KMS-11 (cell line): ENCODE data around the gene SPATS2.

Experiments
- H2AFZ ChIP-seq: fragments of 200-600 bp; sonication (generic); 2 replicates; pipeline ENCODE4 v1.6.1; 2016; ENCODE audit warnings: antibody characterized with exemption, mixed run types, low read depth
- H3K27ac ChIP-seq: fragments of 200-600 bp; sonication (generic); 2 replicates; pipeline ENCODE4 v1.6.1; 2016; ENCODE audit warnings: mild to moderate bottlenecking, mixed run types
- H3K27me3 ChIP-seq: fragments of 200-600 bp; sonication (generic); 2 replicates; pipeline ENCODE4 v1.6.1; 2017; ENCODE audit warnings: mild to moderate bottlenecking, low read depth, mixed run types, moderate library complexity; ENCODE audit not compliant: insufficient read depth
- H3K36me3 ChIP-seq: fragments of 200-600 bp; sonication (generic); 2 replicates; pipeline ENCODE4 v1.6.1; 2017; ENCODE audit warnings: mild to moderate bottlenecking, mixed run types; ENCODE audit not compliant: insufficient read depth
- H3K4me1 ChIP-seq: fragments of 200-600 bp; sonication (generic); 2 replicates; pipeline ENCODE4 v1.6.1; 2016; ENCODE audit warnings: mild to moderate bottlenecking, low read depth, mixed run types; ENCODE audit not compliant: poor library complexity, severe bottlenecking
- H3K4me2 ChIP-seq: fragments of 200-600 bp; sonication (generic); 2 replicates; pipeline ENCODE4 v1.7.0; 2016; ENCODE audit warnings: mild to moderate bottlenecking, mixed run types
- H3K4me3 ChIP-seq: fragments of 200-600 bp; sonication (generic); IDR thresholded peaks from 2 replicates; pipeline ENCODE4 v1.6.1; 2017; ENCODE audit warnings: low read depth, low read length, mixed read lengths; ENCODE audit not compliant: insufficient read depth
- H3K79me2 ChIP-seq: fragments of 200-600 bp; sonication (generic); 2 replicates; pipeline ENCODE4 v1.6.1; 2016; ENCODE audit warnings: low read depth, mixed run types; ENCODE audit not compliant: insufficient read depth
- H3K9ac ChIP-seq: fragments of 200-600 bp; sonication (generic); 2 replicates; pipeline ENCODE4 v1.6.1; 2016; ENCODE audit warnings: mild to moderate bottlenecking, mixed run types
- H4K20me1 ChIP-seq: fragments of 200-600 bp; sonication (generic); 2 replicates; pipeline ENCODE4 v1.6.1; 2016; ENCODE audit warnings: mild to moderate bottlenecking, mixed run types; ENCODE audit not compliant: insufficient read depth
- TF ChIP-seq, protein P1 (sequence below): fragments of 200-600 bp; sonication (generic); conservative IDR thresholded peaks from 2 replicates; pipeline ENCODE4 v1.6.1; 2017; ENCODE audit warnings: low read depth, mild to moderate bottlenecking, antibody characterized with exemption, low read length, moderate library complexity, mixed read lengths

Gene SPATS2

GRCh38 chr12:49563951-49564685, 196.9 kb downstream of the SPATS2 start:
- Histone ChIP-seq H3K4me1 (peaks cover 14% of the 10 kb centered on the region), H3K4me3 (no peak overlapping the region), H2AFZ (no peak overlapping the region), H3K9ac (no peak overlapping the region), H3K27ac (no peak overlapping the region), H4K20me1 (no peaks in the 10 kb centered on the region), H3K79me2 (peaks cover 27% of the 10 kb centered on the region), H3K27me3 (no peaks in the 10 kb centered on the region), H3K4me2 (no peak overlapping the region), H3K36me3 (no peaks in the 10 kb centered on the region)
- TF ChIP-seq, protein P1, sequence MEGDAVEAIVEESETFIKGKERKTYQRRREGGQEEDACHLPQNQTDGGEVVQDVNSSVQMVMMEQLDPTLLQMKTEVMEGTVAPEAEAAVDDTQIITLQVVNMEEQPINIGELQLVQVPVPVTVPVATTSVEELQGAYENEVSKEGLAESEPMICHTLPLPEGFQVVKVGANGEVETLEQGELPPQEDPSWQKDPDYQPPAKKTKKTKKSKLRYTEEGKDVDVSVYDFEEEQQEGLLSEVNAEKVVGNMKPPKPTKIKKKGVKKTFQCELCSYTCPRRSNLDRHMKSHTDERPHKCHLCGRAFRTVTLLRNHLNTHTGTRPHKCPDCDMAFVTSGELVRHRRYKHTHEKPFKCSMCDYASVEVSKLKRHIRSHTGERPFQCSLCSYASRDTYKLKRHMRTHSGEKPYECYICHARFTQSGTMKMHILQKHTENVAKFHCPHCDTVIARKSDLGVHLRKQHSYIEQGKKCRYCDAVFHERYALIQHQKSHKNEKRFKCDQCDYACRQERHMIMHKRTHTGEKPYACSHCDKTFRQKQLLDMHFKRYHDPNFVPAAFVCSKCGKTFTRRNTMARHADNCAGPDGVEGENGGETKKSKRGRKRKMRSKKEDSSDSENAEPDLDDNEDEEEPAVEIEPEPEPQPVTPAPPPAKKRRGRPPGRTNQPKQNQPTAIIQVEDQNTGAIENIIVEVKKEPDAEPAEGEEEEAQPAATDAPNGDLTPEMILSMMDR, result no peak

DNA sequence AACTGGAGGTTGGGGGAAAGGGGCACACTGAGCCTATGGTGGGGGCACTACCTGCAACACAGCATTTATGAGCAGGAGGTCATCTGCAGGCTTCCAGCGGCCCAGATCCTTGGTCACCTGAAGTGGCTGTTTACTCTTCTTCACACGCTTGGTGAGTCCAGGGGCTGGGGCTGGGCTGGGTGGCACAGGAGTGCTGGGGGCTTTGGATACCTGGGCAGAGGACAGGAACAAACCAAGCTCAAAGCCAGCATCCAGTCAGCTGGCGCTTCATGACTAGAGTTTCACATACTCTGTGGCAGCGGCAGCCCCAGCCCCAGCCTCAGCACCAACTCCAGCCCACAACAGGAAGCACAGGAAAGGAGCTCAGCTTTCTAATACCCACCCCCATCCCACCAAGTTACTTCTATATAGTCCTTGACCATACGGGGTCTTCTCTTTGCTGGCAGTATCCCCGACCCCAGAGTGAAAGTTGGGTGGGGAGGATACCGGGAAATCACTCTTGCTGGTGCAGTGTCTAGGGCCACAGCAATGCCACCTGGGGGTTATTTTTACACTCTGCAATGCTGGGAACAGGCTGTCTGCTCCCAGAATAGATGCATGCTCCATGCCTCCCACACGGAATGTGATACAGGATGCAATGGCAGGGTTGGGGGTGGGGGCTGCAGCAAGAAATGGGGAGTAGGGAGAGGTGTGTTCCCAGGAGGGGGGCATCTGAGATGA, 197.6 kb downstream of the SPATS2 start:
- H3K9ac ChIP-seq, result no peak overlapping the region
- no peaks in the 10 kb centered on the region for H3K27me3 ChIP-seq
- H3K36me3 ChIP-seq, result no peaks in the 10 kb centered on the region

DNA sequence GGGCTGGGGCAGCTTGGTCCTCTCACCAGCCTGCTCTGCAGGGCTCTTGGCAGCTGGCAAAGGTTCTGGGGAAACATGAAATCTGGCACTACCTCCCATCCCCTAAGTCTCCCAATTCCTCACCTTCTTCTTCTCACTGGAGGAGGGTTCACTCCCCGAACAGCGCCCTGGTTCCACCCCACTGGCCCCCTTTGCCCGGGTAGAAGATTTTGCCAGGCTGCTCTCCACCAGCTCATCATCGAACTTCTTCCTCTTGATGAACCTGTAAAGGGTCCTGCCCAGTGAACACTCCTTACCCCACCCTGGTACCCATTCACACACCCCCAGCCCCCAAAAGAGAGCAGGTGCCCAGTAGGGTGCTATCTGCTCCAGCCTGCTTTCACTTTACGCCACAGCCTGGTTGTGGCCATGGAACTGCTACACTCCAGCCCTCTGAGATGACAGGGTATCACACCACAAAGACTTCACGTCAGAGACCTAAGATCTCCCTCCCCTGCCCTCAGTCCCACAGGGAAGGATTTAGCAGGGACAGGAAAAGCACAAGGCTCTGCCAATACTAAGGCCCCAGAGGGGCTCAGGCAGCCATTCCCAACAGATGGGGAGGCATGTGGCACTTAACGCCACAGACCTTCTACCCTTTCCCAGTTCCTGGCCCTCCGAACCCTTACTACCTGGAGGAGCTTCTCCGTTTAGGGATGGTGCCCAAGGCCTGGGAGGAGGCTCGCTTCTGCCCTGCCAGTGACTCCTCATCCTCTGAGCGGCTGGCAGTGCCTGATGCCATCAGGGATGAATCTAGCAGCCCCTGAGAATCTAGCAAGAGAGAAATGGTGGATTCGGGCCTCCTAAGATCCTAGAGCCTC, 198.4 kb downstream of the SPATS2 start:
- Histone ChIP-seq H3K9ac (no peak overlapping the region), H3K79me2 (peaks cover 37% of the 10 kb centered on the region), H3K4me3 (no peak overlapping the region), H4K20me1 (no peaks in the 10 kb centered on the region), H3K4me1 (peaks cover 23% of the 10 kb centered on the region), H2AFZ (no peak overlapping the region), H3K27ac (no peak overlapping the region), H3K27me3 (no peaks in the 10 kb centered on the region), H3K4me2 (no peak overlapping the region), H3K36me3 (no peaks in the 10 kb centered on the region)
- TF ChIP-seq, protein P1, result no peak

More for the DNA sequence above, 197.6 kb downstream of the SPATS2 start:
- H3K4me3 ChIP-seq, result no peak overlapping the region
- TF ChIP-seq, protein P1, result no peak
- H3K4me2 ChIP-seq, result no peak overlapping the region
- peaks cover 33% of the 10 kb centered on the region for H3K79me2 ChIP-seq
- no peak overlapping the region for H3K27ac ChIP-seq
- H4K20me1 ChIP-seq, result no peaks in the 10 kb centered on the region
- no peak overlapping the region for H2AFZ ChIP-seq
- H3K4me1 ChIP-seq, result peaks cover 21% of the 10 kb centered on the region

DNA sequence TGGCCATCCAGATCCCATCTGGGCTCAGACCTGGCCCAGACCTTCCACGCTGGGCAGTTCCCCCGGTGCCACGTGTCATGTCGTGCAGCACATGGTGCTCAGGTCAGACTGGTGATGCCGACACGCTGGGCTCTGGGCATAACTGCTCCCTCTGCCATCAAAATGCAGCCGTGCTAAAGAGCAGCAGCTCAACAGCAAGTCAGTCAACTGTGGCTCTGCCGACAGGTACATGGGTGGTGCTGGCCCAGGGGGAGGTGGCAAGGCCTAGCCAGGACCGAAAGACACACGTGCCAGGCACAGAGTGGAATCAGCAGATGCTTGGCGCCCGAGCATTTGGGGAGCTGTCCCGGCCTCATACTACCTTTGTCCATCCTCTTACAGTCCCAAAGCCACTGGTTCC, 199.1 kb downstream of the SPATS2 start:
- Histone ChIP-seq H3K27ac (no peak overlapping the region), H3K4me3 (no peak overlapping the region), H4K20me1 (no peaks in the 10 kb centered on the region), H3K27me3 (no peaks in the 10 kb centered on the region), H3K9ac (no peak overlapping the region), H3K79me2 (peaks cover 37% of the 10 kb centered on the region), H3K4me1 (peaks cover 23% of the 10 kb centered on the region), H2AFZ (no peak overlapping the region), H3K4me2 (peak overlapping the region; percentile 88; the same call in 1 of the 2 replicates), H3K36me3 (no peaks in the 10 kb centered on the region)
- TF ChIP-seq, protein P1, result no peak
